GM18951 (cell line): Measurements from ENCODE around the gene CYS1.

Source experiments
- POLR2A ChIP-seq: IDR thresholded peaks from 4 replicates; pipeline ENCODE4 v1.6.1; 2011; ENCODE audit warnings: mild to moderate bottlenecking; ENCODE audit not compliant: insufficient read length, insufficient read depth; ENCODE audit errors: extremely low read depth
- in situ Hi-C: fragments of 300-500 bp; cut with MboI; formaldehyde crosslinking; loops from one replicate; pipeline ENCODE4 v1.12.0; 2022; ENCODE audit warnings: low sequenced_read_pairs, mixed read lengths, inconsistent platforms; ENCODE audit not compliant: unreplicated experiment

The CYS1 gene

GRCh38 chr2:10009811-10010781 lies 70.1 kb downstream of the CYS1 start:
- TF ChIP-seq POLR2A = no peak
- in situ Hi-C loops = no loop called here

GRCh38 chr2:10009271-10009810 lies 70.9 kb downstream of the CYS1 start:
- no peak for TF ChIP-seq POLR2A
- in situ Hi-C loops = no loop called here

- in situ Hi-C loops = no loop called here
- no peak for TF ChIP-seq POLR2A
Measured at GRCh38 chr2:10008809-10009176, 71.4 kb downstream of the CYS1 start.

- no peak for TF ChIP-seq POLR2A
- in situ Hi-C loops = no loop called here
Measured at GRCh38 chr2:10007921-10008808, 72.0 kb downstream of the CYS1 start.

- in situ Hi-C loops = no loop called here
- TF ChIP-seq POLR2A = no peak
Measured at GRCh38 chr2:10007435-10007834, 72.8 kb downstream of the CYS1 start.
